ENCODE measurements around the gene COA6.

COA6 gene

DNA sequence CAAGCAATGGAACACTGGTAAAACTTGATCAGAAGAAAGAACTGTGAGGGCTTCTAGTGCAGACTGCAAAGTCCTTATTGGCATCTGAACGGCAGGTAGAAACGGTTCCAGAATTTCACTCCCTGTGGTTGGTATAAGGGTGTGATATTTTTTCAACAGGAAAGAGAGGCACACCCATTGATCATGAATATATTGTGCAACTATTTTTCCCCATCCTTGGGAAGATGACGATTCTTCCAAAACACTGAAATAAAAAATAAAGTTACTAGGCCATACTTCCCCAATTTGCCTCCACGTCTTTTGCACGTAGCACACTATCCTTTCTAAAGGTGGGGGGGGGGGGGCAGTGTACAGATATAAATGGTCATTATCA lies 56.2 kb downstream of the COA6 start:
- TF ChIP-seq REST (IDR thresholded peaks at IDR 0.05; ENCODE audit: low read depth) (no peak), TEAD4 (IDR thresholded peaks at IDR 0.05) (no peak), FOXM1 (IDR thresholded peaks at IDR 0.05; ENCODE audit: borderline replicate concordance, low read depth) (no peak), RAD21 (IDR thresholded peaks at IDR 0.05; ENCODE audit: low read depth) (no peak), USF1 (IDR thresholded peaks at IDR 0.05) (no peak), EP300 (IDR thresholded peaks at IDR 0.05; ENCODE audit: borderline replicate concordance) (no peak), CREB1 (IDR thresholded peaks at IDR 0.05; ENCODE audit: low read depth) (no peak), ZBTB7A (IDR thresholded peaks at IDR 0.05; ENCODE audit: low read depth) (no peak), YY1 (IDR thresholded peaks at IDR 0.05; ENCODE audit: low read depth) (no peak), EGR1 (IDR thresholded peaks at IDR 0.05) (no peak), TAF1 (IDR thresholded peaks at IDR 0.05; ENCODE audit: low read depth) (no peak), TCF12 (IDR thresholded peaks at IDR 0.05; ENCODE audit: low read depth) (no peak), NFIC (IDR thresholded peaks at IDR 0.05) (no peak)
- TF ChIP-seq, protein P1, sequence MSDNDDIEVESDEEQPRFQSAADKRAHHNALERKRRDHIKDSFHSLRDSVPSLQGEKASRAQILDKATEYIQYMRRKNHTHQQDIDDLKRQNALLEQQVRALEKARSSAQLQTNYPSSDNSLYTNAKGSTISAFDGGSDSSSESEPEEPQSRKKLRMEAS (IDR thresholded peaks at IDR 0.05), result no peak

- TF ChIP-seq USF1 (IDR thresholded peaks at IDR 0.05), result no peak
- no peak for TF ChIP-seq CEBPB (IDR thresholded peaks at IDR 0.05)
- TF ChIP-seq YY1 (IDR thresholded peaks at IDR 0.05; ENCODE audit: low read depth), result no peak
- no peak for TF ChIP-seq REST (IDR thresholded peaks at IDR 0.05; ENCODE audit: low read depth)
- TF ChIP-seq EP300 (IDR thresholded peaks at IDR 0.05; ENCODE audit: borderline replicate concordance), result no peak
- TF ChIP-seq CREB1 (IDR thresholded peaks at IDR 0.05; ENCODE audit: low read depth), result no peak
- TF ChIP-seq, protein P1 (IDR thresholded peaks at IDR 0.05), result no peak
- TF ChIP-seq TEAD4 (IDR thresholded peaks at IDR 0.05), result no peak
- TF ChIP-seq ZBTB7A (IDR thresholded peaks at IDR 0.05; ENCODE audit: low read depth), result no peak
- TF ChIP-seq RAD21 (IDR thresholded peaks at IDR 0.05; ENCODE audit: low read depth), result no peak
- TF ChIP-seq TAF1 (IDR thresholded peaks at IDR 0.05; ENCODE audit: low read depth), result no peak
Measured at GRCh38 chr1:234430691-234431090, 57.4 kb downstream of the COA6 start.

- TF ChIP-seq EGR1 (IDR thresholded peaks at IDR 0.05), result no peak
- no peak for TF ChIP-seq TAF1 (IDR thresholded peaks at IDR 0.05; ENCODE audit: low read depth)
- TF ChIP-seq EP300 (IDR thresholded peaks at IDR 0.05; ENCODE audit: borderline replicate concordance), result no peak
Measured at GRCh38 chr1:234431255-234431654, 58.0 kb downstream of the COA6 start.

DNA sequence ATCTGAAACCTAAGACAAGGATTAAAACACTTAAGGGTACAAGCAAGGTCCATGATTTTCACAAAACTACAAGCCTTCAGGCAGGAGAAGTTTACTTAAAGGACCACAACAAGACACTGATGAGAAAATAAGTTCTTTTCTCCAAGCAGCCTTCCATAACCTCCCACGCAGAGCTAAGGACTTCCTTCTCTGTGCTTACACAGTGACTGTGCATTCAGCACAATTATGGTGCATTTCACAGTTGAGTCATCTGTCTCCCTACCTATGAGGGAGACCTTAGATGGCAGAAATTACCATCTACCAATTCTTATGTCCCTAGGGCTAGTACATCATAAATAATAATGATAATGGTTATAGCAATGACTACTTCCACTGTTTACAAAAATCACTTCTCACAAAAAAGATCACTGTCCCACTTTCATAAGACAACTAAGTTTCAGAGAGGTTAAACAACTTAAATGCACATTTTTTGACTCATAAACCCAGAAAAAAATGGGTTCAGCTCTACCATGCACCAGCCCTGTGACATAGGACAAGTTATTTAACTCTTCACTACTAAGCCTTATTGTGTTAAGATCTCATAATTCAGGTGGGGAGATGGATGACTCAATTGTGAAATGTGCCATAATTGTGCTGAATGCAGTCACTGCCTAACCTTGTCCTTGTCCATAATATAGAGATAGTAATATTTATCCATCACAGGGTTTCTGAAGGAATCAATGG lies 60.5 kb downstream of the COA6 start:
- peak; percentile 77 for TF ChIP-seq EGR1 (IDR thresholded peaks at IDR 0.05)
- TF ChIP-seq TAF1 (IDR thresholded peaks at IDR 0.05; ENCODE audit: low read depth), result no peak
- TF ChIP-seq NFIC (IDR thresholded peaks at IDR 0.05), result no peak
- TF ChIP-seq USF1 (IDR thresholded peaks at IDR 0.05), result no peak
- TF ChIP-seq TEAD4 (IDR thresholded peaks at IDR 0.05), result no peak
